ENCODE data around the gene CNIH3. TPM values are rescaled to one million over a fixed set of nuclear protein-coding genes. Genes with fewer than 3 reads are reported as not detected.

The CNIH3 gene
- total RNA-seq, 1 donor from 2014 or later: 3.1 TPM

DNA sequence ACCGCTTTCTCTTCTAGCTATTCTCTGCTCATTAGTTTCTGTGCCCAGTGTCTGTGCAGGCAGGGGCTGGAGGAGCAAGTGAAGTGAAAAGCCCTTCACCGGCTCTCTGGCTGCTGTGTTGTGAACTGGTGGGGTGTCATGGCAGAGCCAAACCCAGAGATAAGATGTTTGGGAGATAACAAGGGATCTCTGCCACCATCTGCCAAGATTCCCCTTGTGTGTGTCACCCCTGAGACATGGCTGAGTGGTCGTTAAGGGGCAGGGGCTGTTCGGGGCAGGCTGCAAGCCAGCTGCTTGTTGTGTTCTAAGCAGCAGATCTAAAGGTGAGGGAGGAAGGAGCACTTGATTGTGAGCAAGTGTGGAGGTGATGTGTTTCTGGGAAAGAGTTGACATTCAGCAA, 24.5 kb downstream of the CNIH3 start:
- no peak for DNase-seq (ENCODE audit: extremely low read depth, low read depth, low spot score)

DNA sequence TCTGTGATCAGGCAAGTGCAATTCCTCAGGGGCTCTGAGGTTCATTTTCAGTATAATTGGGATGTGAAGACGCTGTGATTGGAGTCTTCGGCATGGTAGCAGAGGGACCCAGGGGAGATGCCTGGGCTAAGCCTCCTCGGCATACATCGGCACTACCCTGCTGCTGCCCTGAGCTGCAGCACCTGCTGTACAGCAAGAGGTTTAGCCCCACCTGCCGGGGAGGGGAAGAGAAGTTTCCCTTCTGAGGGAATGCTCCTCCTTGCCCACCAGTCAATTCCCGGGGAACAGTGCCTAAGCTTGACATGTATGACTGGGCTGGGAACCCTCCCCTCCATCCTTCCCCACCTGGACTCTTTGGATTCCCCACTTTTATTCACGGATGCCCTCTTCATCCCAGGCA, 24.9 kb downstream of the CNIH3 start:
- no peak for DNase-seq (ENCODE audit: extremely low read depth, low read depth, low spot score)

DNA sequence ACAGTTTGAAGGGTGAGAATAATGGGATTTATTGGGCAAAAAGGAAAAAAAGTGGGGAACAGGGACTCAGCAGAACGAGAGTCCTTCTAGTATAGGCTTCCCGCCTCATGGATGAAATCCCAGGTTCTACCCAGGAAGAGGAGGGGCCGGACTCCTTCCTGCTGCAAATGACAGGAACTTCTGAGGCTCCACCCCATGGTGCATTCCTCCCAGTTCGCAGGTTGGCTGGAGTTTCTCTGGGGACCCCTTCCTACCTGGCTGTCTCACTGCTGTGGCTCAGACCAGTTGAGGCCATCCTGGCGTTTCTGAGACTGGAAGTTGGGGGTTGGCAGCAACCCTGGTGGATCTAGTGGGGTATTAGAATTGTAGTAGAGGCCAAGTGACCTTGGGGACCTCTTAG, 27.5 kb downstream of the CNIH3 start:
- DNase-seq (ENCODE audit: extremely low read depth, low read depth, low spot score): no peak

DNA sequence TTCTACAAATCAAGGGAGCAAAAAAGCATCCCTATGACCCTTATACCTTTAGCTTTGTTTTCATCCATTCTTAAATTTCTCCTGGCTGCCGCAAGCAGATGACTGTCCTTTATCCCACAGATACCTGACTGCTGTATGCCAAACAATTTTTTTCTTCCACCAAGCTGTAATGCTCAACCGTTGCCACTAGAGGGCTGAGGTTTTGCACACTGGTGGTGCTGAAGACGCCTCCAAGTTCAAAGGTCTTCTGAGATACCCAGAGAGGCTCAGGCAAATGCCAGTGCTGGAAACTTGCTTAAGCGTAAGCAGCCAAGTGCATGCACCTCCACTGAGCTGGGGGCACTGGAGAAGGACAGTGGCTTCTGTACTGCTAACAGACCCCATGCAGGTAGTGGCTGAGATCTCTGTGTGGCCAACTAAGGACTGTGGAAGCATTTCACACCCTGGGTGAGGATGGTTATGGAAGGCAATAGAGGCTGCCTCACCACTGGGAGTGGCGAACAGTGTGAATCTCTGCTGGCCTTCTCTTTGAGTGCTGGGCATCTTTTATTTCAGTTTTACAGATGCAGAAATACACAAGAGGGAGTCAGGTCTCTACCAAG, 28.5 kb downstream of the CNIH3 start:
- no peak for DNase-seq (ENCODE audit: extremely low read depth, low read depth, low spot score)

DNA sequence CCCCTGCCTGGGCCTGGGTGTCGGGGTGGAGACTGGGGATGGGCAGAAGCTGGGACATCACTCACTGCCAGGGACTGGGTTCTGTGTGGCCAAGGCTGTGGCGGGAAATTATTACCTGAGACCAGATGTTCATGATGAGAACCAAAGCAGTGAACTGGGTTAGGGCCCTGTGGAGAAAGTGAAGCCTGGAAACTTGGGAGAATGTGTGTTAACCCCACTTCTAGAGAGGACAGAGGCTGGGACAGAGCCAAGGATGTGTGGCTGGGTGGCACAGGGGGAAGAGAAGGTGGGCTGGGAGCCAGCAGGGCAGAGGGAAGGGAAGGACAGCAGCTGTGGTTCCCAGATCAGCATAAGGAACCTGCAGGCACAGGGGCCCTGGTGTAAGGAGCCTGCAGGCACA, 31.3 kb downstream of the CNIH3 start:
- no peak for DNase-seq (ENCODE audit: extremely low read depth, low read depth, low spot score)

DNA sequence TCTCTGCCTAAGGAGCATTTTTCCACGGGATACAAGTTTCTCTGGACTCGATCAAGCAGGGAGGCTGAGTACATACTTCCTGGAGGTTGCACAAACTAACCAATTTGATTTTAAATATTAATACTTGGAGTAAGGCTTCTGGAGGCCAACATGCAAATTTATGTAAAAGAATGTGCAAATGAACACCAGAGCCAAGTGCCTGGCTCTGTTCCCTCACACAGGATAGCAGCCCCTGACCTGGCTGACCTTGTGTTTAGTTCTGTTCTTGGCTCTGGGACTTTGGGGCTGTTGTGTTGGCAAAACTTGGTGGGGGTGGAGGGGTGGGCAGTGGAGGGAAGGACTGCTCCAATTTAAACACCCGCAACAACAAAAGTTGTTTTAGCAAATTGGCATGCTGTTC, 34.2 kb downstream of the CNIH3 start:
- DNase-seq (ENCODE audit: extremely low read depth, low read depth, low spot score): no peak

DNA sequence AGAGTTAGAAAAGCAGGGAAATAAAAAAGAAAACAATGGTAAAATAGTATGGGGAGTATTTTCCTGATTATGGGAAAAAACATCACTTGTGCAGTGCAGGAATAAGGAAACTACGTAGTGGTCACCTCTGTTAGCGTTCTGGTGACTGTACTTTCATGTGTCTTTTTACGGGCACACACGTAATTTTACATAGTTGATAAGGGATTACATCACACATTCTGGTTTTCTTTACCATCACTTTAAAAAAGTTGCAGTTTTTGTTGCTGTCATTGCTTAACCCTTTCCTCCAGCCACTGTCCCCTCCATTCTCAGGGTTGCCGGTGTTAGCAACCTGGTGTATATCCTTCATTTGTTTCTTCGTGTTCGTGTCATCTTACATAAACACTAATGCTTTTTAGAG, 35.1 kb downstream of the CNIH3 start:
- no peak for DNase-seq (ENCODE audit: extremely low read depth, low read depth, low spot score)

DNA sequence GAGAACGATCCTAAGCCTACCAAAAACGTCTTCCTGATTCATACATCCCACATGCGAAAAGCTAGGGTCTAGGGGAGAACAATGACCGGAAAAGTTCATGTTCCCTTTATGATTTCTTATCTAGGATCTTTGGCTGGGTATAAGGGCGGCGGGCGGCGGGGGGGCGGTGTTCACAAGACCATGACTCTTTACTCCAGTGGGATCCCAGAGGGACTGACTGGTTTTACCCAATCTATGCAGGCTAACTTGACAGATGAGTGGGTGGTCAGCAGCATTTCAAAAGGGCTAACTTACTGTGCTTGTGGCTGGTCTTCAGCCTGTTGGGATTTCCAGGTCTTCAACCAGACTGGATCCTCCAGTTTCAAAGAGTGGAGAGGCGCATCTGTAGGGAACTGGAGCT, 40.3 kb downstream of the CNIH3 start:
- no peak for DNase-seq (ENCODE audit: extremely low read depth, low read depth, low spot score)

DNA sequence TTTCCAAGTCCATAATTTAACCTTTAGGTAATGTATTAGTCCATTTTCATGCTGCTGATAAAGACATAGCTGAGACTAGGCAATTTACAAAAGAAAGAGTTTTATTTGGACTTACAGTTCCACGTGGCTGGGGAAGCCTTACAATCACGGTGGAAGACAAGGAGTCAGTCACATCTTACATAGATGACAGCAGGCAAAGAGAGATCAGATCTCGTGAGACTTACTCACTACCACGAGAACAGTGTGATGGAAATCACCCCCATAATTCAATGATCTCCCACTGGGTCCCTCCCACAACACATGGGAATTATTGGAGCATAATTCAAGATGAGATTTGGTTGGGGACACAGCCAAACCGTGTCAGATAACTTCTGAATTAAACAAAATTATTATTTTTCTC, 44.0 kb downstream of the CNIH3 start:
- no peak for DNase-seq (ENCODE audit: extremely low read depth, low read depth, low spot score)

DNA sequence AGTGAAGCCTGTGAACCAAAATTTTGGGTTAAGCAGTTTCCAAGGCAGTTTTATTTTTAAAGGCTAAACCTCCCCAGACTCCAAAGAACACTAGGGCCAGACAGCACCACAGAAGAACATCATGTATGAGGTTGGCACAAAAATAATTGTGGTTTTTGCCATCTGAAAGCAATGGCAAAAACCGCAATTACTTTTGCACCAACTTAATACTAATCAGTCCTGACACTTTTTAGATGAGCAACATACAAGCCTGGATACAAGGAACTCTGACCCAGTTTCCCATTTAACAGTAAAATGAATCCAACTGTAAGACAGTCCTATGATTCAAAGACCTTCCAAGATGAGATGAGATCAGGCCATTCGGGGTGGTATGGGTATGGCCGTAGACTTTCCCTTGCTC, 46.8 kb downstream of the CNIH3 start:
- DNase-seq (ENCODE audit: extremely low read depth, low read depth, low spot score): no peak

DNA sequence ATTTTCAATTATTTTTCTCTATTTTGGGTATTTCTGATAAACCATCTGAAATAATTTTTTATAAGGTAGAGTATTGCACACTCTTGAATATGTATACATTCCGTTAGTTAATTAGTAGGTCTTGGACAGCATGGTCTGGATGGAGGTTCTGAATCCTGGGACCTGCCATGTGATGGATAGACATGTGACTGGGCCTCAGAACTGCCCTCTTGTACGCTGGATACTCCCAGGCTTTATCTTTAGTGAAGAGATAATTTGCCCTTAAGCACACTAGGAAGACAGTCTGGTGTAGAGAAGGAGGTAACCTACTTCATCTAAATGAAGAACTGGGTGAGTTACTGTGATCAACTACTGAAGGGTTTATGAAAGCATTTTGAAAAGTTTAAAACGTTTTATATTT, 48.9 kb downstream of the CNIH3 start:
- no peak for DNase-seq (ENCODE audit: extremely low read depth, low read depth, low spot score)

DNA sequence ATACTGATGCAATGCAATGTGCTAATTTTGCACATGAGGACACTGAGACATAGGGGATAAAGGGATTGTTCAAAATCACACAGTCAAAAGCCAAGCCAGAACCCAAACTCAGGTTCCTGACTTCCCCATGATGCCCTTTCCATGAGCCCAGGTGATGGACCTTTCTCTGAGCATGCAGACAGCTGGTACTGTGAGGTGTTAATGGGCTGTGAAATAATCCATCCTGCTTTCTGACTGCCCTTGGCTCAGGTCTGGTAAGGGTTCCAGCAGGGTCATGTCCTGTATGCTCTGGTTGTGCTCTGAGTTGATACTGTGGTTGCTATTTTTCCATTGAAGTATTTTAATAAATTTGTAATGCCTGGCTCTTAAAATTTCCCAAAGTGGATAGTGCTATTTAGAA, 50.0 kb downstream of the CNIH3 start:
- no peak for DNase-seq (ENCODE audit: extremely low read depth, low read depth, low spot score)

DNA sequence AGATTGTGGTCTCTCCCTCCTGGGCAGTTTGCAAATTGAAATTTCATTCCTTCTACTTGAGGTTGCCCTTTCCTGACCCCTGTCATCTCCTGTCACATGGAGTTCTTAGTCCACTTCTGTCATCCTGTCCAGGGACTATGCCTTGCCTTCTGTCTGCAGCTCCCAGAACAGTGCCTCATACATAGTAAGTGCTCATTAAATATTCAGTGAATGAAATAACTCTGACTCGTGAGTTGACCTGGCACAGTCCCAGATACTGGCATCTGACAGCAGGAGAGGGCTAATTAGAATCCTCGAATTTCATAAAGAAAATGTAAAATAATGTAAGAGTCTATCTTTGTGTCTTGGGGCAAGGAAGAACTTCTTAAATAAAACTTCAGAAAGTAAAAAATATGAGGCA, 50.8 kb downstream of the CNIH3 start:
- DNase-seq (ENCODE audit: extremely low read depth, low read depth, low spot score): no peak

DNA sequence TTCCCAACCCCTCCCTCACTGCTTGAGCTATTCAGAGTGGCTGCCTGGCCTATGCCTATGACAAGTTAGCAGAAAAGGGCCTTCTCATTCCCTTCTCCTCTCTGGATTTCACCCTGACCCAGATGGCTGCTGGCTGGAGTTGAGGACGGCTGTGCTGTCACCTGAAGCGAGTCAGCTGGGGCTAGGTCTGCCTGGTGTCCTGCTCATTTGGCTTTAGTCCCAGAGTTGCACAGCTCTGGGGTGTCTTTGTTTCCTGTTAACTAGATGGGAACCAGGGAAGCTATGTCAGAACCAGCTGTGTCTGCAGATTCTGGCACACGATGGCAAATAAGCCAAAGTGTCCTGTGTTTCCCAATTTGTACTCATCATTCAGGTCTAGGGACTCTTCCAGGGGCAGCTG, 52.9 kb downstream of the CNIH3 start:
- no peak for DNase-seq (ENCODE audit: extremely low read depth, low read depth, low spot score)

DNA sequence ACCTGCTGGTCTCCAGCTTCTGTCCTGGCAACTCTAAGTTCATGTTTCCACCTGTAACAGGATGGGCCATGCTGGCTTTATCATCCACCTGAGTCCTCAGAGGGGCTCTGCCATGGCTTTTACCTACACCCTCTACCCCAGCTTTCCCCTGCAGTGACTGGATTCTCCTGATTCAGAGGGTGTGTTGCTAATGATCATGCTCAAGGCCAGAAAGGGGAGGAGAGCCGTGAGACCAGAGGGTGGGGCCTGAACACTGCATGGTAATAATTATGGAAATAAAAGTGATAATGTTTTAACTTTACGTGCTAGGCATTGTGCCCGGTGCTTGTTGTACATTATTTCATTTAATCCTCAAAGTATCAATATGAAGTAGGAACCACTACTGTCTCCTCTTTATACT, 53.3 kb downstream of the CNIH3 start:
- no peak for DNase-seq (ENCODE audit: extremely low read depth, low read depth, low spot score)

DNA sequence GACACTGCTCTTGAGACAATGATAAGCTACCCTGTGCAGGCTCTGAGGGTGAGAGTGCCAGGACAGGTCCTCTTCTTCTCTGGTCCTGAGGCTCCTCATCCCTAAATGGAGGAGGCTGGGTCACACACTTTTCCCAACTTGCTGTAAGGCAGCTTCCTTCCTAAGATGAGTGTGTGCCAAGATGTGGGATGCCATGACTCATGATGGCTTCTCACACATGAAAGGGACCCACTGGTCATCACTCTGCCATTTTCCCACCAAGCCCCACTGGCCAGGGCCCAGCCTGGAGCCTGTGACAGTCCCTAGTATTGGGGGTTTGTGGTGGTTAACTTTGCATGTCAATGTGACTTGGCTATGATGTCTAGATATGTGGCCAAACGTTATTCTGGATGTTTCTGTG, 54.4 kb downstream of the CNIH3 start:
- DNase-seq (ENCODE audit: extremely low read depth, low read depth, low spot score): no peak

DNA sequence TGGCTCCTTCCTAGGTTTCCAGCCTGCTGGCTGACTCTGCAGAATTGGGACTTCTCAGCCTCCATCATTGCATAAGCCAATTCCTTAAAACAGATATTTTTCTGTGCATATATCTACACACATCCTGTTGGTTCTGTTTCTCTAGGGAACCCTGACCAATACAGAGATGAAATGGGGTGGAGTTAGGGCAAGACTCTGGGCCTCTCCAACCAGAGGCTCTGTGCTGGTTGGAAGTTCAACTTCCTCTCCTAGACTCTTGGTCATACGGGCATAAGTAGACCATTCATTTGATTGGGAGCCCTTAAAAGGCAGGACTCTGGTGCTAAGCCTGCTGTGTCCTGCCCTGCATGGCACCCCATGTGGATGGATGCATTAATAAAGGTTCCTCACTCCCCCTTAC, 55.0 kb downstream of the CNIH3 start:
- no peak for DNase-seq (ENCODE audit: extremely low read depth, low read depth, low spot score)

DNA sequence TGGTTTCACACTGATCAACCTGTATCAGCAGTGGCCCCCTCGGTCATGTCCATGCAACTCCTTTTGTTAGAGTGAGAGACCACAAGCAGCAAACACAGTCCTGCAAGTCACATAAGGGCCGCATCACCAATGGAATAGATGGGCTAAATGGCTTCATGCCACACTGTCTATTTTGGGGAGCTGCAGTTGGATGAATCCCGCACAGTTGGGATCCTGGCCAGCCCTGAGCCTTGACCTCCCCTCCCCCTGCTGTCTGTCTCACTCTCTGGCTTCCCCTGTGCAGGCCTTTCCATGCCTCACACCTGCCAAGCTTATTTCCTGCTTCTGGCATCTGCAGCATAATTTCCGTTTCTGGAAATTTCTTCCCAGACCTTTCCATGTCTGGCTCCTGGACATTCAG, 57.0 kb downstream of the CNIH3 start:
- no peak for DNase-seq (ENCODE audit: extremely low read depth, low read depth, low spot score)

DNA sequence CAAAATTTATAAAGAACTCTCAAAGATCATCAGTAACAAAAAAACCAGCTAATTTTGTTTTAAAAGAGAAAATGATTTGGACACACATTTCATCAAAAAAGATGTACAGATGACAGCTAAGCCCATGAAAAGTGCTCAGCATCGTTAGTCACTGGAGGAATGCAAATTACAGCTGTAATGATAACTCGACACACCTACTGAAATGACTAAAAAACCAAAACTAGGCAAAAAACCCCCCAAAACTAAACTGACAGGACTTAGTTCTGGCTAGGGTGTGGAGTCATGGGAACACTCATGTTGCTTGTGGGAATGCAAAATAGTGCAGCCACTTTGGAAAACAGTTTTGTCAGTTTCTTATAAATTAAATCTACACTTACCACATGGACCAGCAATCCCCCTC, 59.5 kb downstream of the CNIH3 start:
- no peak for DNase-seq (ENCODE audit: extremely low read depth, low read depth, low spot score)

DNA sequence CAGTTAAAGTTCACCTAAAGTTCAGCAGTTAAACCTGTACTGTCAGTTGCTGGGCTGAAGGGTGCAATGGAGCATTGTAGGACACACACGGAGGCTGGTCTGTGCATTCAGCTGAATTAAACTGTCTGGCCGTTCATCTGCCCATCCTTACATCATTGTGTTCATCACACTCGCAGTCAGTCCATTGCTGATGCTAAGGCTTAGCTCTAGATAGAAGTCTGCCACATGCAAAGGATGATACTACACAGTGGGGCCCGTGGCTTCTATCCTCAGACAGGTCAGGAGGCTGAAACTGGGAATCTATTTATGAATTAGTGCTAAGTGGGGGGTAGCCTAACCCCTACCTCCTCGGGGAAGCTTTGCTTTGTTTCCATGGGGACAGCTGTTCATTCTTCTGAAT, 60.4 kb downstream of the CNIH3 start:
- no peak for DNase-seq (ENCODE audit: extremely low read depth, low read depth, low spot score)

DNA sequence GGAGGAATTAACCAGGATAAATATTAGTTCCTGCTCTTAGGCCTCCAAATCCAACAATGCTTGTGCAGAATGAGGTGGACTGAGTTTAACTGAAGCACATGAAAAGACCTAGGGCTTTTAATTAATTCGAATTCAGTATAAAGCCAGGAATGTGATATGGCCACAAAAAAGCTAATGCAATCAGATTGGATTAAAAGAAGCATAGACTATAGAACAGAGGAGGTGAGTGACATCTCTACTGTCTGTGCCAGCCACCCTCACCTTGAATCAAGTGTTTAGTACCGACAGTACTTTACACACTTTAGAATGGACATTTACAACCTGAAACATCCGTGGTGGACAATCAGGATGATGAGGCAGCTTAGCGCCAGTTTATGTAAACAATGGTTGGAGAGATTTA, 62.1 kb downstream of the CNIH3 start:
- DNase-seq (ENCODE audit: extremely low read depth, low read depth, low spot score): no peak

DNA sequence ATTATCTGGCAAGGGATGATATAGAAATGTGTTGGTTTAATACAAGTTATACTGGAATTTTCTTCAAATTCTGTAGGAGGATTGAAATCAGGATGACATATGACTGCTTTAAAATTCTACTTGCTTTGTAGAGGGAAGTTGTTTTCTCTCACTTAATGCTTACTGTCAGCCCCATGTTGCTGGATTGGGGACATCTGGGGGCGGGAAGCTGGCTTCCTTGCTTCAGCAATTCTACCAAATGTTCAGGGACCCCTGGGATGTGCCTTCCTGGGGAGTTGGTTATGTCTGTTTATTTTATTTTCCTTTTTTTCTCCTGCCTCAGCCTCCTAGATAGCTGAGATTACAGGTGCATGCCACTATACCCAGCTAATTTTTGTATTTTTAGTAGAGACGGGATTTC, 63.5 kb downstream of the CNIH3 start:
- no peak for DNase-seq (ENCODE audit: extremely low read depth, low read depth, low spot score)

DNA sequence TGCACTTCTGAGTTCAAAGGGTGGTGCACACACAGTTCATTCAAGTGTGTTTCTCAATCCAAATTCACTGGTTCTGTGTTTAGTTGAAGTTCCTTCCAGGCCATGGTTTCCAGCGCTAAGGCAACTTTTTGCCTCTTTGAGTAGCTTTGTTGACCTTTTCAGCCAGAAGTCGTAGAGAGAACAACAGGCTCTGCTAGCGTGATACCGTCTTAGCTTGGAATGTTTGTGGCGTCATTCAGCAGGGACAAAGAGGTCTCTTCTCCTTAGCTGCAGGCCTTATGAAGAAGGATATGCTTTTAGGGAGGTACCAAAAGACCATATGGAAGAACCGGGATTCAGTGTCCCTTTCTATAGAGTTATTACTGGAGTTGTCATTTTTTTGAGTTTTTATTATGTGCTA, 65.7 kb downstream of the CNIH3 start:
- no peak for DNase-seq (ENCODE audit: extremely low read depth, low read depth, low spot score)

DNA sequence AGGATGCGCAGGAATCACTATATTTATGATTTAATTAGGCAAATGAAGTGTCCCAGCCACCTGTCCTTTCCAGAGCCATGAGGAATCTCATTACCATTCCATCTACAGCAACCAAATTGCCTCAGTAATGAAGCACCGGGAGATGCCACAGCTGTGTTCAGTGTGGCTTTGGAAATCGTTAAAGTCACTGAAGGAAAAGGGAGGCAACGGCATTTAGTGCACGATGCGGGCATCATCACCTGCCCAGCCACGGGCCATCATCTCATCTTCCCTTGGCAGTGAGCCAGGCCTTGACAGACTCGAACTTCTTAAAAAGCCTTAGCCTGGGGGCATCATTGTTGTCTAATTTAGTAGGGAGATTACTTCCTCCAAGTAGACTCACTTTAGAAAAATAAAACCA, 67.8 kb downstream of the CNIH3 start:
- DNase-seq (ENCODE audit: extremely low read depth, low read depth, low spot score): no peak
